AG08396 (cell line): ENCODE results near the gene OR5H2.
"Not testable (repeated sequence)": the region's sequence is repeated elsewhere in the genome, so short reads cannot be mapped to it uniquely, and the experiment has no call there.

Experiments used
- DNase-seq: peaks from one replicate; pipeline ENCODE4 v3.0.0; 2012; ENCODE audit warnings: low spot score, mixed read lengths

The OR5H2 gene

DNA sequence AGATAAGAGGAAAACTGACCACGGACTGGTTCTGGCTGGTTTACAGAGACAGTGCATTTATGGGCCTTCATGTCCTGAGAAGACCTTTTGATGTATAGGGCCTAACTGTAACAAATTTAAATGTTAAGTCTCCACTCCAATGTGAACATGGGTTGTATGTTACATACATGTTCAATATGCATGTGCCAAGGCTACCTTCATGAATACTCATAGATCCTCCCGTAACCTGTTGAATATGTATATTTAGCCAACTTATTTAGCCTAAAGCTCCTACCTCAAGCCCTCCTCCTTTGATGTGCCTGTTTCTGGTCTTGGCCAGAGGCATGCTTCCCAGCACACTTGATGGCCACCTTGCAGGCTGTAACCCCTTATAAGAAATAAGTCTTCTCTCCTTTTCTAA lies at the start of gene OR5H2:
Gene OR5H2 (plus strand): TSS at position 301 of the 400 bp plus-strand sequence. CDS start 398 bp downstream, outside the sequence.
- DNase-seq: no peak

DNA sequence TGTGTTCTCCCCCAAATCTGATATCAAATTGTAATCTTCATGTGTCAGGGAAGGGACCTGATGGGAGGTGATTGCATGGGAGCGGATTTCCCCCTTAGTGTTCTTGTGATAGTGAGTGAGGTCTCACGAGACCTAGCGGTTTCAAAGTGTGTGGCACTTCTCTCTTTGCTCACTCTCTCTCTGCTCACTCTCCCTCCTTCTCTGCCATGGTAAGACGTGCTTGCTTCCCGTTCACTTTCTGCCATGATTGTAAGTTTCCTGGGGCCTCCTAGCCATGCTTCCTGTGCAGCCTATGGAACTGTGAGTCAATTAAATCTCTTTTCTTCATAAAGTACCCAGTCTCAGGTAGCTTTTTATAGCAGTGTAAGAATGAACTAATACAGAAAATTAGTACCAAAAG lies 48.8 kb upstream of the OR5H2 start:
- no peak for DNase-seq

DNA sequence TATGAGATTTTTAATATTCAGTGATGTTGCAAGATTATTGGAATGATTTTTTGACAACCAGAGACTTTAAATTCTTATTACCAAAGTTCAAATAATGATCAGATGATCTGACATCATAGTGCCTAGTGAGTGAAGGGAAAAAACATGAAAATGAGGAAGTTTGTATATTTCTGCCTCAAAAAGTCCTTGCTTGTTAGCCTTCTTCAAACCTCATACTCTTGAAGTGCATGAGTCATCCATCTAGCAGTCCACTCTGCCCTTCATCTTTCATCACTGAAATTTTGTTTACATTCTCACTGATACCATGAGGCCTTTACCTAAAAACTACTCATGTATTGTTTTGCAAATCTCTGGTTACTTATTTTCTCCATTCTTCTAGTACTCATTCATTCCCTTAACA lies 42.2 kb upstream of the OR5H2 start:
- no peak for DNase-seq

DNA sequence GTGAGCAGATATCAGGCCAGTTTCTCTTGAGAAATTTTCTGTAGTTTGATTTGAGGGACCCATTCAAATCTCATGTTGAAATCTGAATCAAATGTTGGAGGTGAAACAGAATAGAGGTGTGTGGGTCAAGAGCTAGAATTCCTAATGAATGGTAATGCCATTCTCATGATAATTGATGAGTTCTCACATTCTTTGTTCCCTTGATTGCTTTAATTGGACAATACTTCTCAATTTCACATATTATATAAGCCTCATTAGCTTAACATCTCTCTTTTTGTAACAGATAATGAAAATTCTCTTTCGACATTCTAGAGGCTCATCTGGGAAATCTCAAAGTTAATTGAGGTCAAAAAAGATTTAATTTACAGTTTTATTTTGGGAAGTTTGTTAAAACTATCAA lies 40.1 kb upstream of the OR5H2 start:
- no peak for DNase-seq

DNA sequence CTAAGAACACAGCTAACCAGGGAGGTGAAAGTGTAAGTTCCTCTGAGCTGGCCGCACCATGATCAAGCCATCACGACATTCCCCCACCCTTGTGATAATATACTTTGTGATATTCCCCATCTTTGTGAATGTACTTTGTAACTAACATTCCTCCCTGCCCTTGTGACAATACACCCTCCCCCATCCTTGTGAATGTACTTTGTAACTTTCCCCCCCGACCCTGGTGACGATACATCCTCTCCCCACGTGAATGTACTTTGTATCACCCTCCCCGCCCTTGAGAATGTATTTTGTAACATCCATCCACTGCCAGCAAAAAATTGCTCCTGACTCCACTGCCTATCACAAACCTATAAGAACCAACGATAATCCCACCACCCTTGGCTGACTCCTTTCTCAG lies 38.5 kb upstream of the OR5H2 start:
- DNase-seq: no peak

DNA sequence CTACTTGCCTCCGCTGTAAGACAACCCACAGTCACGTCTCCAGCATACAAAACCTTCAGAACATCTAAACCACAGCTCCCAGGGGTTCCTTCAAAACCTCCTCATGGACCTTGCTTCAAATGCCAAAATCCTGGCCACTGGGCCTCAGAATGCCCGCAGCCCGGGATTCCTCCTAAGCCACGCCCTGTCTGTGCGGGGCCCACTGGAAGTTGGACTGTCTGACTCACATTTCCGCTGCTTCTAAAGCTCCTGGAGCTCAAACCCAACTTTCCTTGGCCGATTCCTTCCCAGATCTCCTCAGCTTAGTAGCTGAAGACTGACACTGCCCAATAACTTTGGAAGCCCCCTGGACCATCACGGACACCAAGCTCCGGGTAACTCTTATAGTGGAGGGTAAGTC lies 36.2 kb upstream of the OR5H2 start:
- no peak for DNase-seq

DNA sequence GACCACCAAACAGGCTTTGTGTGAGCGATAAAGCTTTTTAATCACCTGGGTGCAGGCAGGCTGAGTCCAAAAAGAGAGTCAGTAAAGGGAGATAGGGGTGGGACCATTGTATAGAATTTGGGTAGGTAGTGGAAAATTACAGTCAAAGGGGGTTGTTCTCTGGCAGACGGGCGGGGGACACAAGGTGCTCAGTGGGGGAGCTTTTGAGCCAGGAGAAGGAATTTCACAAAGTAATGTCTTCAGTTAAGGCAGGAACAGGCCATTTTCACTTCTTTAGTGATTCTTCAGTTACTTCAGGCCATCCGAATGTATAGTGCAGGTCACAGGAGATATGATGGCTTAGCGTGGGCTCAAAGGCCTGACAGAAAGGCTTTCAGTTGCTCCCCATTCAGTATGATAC lies 26.3 kb upstream of the OR5H2 start:
- DNase-seq: not testable (repeated sequence)

DNA sequence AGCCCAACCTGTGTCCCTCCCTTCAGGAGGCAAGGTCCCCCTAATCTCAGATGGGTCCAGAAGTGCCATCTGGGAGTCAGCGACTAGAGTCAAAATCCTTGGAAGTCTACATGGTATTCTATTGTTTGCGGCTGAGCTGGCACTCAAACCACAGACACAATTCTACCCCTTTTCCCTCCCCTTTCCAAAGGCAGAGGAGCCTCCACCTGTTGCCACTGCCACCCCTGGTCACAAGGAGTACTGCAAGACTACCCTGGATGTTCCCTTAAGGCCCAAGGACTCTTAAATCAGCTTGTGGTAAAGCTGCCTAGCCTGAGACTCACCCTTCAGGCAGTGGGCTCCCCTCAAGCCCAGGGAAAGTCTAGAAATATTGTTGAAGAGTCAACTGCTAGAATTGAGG lies 22.6 kb upstream of the OR5H2 start:
- DNase-seq: no peak

DNA sequence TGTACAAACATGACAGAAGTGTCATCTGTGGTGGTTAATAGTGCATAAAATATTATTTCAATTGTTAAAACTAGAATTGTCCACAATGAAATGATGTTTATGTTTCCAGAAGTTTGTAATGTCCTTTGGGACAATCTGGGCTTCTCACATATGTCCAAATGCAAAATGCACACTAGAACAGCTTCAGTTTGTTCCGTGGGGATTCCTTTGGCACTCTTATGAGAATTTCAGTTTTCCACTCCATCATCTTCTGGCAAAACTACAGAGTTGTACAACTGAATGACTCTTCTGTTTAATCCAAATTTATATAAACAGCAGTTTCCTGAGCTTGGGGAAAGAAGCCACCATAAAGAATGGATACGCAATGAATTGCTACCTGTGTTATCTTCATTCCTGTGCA lies 20.3 kb upstream of the OR5H2 start:
- no peak for DNase-seq

DNA sequence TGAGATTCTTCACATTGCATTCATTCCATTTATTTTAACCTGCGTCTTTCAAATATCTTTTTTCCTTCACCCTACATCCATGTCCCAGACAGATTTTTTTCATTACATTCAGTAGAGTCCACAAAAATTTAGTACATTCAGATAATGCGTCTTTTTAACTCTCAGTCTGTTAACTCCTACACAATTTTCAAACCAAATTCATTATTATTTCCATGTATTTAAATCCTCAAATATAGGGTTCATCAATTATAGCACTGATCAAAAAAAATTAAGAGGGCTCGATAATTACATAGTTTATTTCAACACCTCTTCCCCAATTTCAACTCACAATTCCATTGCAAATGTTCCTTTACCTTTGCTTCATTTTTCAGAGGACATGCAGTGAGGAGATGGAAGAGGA lies 18.4 kb upstream of the OR5H2 start, which contains the start of gene OR5H6:
Gene OR5H6 (plus strand): TSS at position 301 of the 400 bp plus-strand sequence. CDS start 89 bp downstream, at position 390.
- DNase-seq: no peak

DNA sequence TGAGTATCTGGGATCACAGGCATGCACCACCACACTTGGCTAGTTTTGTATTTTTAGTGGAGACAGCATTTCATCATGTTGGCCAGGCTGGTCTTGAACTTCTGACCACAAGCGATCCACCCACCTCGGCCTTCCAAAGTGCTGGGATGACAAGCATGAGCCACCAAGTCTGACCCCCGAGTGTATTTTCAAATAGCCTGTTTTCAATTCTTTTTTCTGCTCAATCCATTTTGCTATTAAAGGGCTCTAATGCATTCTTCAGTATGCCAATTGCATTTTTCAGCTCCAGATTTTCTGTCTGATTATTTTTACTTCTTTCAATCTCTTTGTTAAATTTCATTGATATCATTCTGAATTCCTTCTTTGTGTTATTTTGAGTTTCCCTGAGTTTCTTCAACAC lies 12.5 kb upstream of the OR5H2 start:
- DNase-seq: no peak

DNA sequence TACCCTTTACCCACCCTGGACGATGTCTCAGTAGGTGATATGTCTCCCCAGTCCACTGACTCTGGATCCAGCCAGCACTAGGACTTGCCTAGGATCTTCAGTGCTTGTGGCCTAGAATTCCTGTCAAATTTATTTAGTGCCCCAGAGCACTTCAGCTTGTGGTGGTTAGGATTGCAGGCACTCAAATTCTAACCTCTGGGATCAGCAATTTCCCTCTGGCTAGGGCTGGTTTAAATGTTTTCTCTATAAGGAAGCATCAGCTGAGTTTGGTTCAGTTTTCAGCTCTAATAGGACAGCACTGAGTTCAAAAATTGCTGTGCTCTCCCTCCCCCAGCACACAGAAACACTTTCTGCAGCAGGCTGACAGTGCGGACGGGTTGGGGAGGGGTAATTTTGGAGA lies 10.2 kb upstream of the OR5H2 start:
- DNase-seq: no peak

DNA sequence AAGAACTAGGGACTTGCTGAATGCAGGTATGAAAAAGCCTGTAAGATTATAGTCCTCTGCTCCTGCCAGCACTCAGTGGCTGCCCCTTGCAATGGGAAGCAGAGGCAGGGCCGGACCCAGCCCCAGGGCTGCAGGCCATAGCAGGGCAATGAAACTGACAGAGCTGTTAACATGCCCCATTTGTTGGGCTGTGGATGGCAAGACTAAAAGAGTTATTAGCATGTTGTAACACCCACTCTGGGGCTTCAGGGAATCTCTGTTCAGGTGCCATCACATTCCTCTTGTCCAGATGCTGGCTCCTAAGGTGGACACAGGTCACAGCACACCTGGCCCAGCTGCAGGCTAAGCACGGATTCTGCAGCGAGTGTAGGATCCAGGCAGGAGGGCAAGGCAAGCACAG lies 7.4 kb upstream of the OR5H2 start:
- no peak for DNase-seq

DNA sequence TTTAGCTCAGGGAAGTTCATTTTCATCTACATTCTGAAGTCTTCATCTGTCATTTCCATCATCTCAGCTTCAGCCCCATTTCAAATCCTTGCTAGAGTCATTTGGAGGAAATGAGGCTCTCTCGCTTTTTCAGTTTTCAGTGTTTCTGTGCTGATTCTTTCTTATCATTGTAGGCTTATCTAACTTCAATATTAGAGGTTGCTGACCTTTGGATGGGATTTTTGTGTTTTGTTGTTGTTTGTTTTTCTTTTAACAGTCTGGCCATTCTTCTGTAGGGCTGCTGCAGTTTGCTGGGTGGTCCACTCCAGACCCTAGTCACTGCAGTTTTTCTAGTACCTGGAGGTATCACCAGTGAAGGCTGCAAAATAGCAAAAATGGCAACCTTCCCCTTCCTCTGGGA lies 8.6 kb downstream of the OR5H2 start:
- DNase-seq: no peak

DNA sequence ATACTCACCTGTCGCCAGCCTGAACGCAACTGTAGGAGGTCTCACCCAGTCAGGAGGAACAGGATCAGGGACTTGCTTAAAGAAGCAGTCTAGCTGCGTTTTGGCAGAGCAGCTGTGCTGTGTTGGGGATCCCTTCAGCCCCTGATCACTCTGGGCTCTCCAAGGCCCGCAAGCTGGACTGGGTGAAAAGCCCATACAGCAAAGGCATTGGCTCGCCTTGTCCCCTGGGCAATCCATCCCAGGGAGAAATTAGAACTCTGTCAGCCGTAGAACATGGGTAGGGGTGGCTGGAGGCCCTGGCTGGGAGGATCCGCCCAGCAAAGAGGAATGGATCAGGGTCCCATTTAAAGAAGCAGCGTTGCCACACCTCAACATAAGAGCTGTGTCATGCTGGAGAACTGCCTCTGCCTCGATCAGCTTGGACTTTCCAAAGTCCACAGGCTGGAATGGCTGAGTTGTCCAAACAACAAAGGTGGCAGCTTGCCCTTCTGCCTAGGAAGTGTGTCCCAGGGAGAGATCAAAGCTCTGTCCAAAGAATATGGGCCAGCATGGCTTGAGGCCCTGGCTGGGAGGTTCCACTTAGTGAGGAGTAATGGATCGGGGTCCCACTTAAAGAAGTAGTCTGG lies 9.1 kb downstream of the OR5H2 start:
- DNase-seq: no peak

DNA sequence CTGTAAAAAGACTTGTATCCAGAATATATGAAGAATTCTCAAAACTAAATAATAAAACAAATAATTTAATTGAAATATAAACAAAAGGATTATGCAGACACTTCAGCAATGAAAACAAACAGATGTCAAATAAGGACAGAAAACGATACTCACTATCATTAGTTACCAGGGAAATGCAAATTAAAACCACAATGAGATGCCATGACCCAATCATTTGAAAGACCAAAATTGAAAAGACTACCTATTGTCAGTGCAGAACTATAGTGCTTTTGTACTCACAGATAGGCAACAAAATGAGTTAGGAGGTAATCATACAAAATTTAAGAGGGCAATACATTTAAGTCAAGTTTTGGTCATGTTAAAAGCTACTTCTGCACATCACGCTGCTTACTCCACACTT lies 39.8 kb downstream of the OR5H2 start:
- no peak for DNase-seq

DNA sequence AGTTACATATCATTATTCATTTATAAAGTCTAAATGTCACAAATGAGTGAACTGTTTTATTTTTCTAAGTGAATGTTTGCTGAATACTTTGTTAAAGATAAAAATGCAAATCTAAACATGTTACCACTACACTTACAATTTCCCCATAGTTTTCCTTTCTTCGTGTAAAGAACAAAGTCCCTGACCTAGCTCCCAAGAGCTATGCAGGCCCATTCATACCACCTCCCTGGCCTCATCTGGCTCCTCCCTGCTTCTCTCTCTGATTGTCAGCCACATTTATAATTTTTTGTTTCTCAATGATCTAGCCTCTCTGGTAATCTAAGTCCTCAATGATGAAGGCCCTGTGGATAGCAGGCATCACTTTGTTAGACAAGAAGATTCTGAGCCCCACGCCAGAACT lies 40.4 kb downstream of the OR5H2 start:
- no peak for DNase-seq

DNA sequence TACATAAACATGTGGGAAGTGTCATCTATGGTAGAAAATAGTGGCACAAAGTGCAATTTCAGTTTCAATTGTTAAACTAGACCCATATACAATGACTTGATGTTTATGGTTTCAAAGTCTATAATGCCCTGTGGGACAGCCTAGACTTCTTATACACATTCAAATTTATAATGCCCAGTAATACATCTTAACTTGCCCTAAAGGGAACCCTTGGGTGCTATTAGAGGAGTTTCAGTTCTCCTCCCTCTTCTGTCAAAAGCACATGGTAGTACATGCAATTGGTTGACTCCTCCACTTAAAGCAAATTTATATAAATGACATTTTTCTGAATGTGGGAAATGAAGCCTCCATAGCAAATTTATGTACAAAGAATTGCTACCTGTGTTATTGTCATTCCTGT lies 41.1 kb downstream of the OR5H2 start:
- no peak for DNase-seq

DNA sequence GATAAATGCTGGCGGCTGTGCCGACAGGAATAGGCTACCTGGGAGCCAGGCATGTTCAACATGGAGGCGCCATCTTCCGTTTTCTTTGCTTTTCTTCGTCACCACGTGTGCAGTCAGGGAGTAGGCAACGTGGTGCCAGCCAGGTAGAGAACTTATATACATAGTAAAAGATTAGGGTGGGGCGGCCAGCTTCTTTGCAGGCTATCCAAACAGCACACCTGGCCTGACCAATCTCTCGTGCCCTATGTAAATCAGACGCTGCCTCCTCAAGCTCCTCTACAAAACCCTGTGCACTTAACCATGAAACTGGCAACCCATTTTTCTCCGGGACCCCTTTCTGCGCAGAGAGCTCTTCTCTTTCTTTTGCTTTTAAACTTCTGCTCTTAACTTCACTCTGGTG lies 42.8 kb downstream of the OR5H2 start:
- DNase-seq: no peak

DNA sequence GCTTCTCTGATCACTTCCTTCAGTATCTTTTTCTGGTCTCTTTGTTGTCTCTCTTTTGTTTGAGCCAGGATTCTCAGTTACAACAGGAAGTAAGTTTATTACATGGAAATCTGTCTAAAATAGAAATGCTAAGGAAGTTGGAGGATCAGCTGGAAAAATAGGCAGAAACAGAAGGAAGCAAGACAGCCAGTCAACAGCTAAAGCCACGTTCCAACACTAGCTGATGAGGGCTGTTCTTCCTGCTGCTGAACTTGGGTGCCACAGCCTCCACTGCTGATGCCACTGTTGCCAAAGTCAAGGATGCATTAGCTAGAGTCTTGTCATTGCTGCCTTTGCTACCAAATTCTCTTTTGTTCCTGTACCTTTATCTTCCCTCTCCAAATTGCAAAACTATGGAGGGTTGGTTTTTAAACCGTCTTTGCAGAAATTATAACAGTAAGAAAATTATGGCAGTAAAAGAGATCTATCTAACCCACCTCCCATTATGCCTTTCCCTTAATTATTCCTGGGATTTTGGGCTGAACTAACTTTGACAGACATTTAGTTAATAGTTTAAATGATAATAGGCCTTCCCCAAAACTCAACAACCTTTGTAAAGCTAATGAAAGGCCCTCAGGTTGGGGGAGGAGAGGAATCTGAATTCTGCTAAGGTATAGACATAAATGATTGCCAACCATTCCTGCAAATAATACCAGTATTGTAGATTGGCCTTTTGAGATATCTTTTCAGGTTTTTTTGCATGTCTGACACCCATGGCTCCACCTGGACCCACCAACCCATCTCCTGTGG lies 44.0 kb downstream of the OR5H2 start:
- DNase-seq: no peak

DNA sequence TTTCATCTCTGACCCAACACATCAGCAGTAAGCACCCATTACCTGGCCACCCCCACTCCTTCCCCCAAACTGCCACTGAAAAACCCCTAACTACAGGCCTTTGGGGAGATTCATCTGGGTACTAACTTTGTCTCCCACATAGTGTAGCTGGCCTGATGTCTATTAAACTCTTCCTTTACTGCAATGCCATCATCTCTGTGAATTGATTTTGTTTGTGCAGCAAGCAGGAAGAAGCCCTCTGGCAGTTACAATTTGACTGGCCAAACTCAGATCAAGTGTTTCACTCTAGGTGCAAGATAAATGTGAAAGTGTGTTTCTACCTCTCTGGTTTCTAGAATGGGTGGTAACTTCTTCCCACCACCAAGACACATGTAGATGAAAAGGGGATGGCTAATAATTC lies 44.6 kb downstream of the OR5H2 start:
- DNase-seq: no peak

DNA sequence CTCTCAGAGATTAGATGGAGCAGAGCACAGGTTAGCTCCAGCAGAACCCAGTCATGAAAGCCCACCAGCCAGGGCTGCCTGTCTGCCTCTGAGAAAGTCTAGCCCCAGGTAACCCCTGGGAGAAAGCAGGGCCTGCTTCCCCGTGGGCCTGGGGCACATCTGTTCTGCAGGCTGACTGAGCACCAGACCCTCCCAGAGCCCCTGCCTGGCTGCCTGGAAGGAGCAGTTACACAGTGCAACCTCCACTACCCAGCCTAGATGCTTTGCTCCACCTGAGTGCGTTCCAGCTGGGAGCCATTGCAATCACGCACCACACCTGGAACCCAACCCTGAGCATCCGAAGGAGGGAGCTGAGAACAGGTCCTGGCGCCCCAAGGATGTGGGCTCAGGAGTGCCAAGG lies 46.6 kb downstream of the OR5H2 start:
- DNase-seq: no peak

DNA sequence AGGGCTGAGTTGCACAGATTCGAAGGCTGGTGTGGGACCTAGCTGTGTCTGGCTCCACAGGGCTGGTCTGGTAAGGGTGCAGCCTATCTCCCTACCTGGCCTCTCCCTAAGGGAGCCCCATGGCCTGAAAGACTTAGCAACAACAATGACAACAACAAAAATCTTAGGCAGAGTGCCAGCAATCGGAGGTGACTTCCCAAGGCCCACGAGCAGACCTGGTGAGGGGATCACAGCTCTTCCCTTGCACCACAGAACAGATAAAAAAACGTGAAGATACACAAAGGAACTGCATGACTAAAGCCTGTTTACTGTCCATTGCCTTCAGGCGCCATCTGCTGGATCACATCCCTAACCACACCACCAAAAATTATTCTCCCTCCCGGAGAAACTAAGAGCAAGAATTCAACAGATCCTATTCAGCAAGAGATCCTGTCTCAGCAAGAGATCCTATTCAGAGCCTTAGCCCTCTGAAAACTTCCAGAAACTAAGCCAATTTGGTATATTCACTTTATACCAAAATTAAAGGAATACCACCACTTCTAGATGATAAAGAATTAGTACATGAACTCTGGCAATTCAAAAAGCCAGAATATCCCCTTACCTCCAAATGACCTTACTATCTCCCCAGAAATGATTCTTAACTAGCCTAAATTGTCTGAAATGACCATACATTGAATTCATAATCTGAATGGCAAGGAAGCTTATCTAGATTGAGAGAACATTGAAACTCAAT lies 47.3 kb downstream of the OR5H2 start:
- DNase-seq: peak; percentile 34
